Heart left ventricle (tissue), 16 donors: ENCODE results near the gene PDGFD. TPM values are rescaled to one million over a fixed set of nuclear protein-coding genes. Genes with fewer than 3 reads are reported as not detected.

ENCODE experiments used
- ATAC-seq, 4 donors: fragments of 200-7000 bp; cut with Tn5 transposase; one replicate each; pipeline ENCODE4 v1.9.1; 2020 to 2022; ENCODE audit warnings: moderate library complexity in 4 of 4, mild to moderate bottlenecking in 3 of 4, moderate number of reproducible peaks in 1 of 4
- DNase-seq, 5 donors: peaks; one replicate each; pipeline ENCODE4 v3.0.0-alpha.2; 2020
- H3K27ac ChIP-seq, 12 donors: fragments of 200-600 bp; sonication (generic) in 4 of 12; one replicate each; pipeline versions ENCODE4 v1.5.0 to v1.8.0; 2016 to 2022; ENCODE audit warnings: mild to moderate bottlenecking in 2 of 12
- H3K27me3 ChIP-seq, 9 donors: fragments of 200-600 bp; sonication (generic) in 2 of 9; one replicate each; pipeline versions ENCODE4 v1.5.1 to v1.8.0; 2016 to 2022; ENCODE audit warnings: mild to moderate bottlenecking in 3 of 9
- H3K36me3 ChIP-seq, 9 donors: fragments of 200-600 bp; sonication (generic) in 2 of 9; one replicate each; pipeline versions ENCODE4 v1.5.0 to v1.8.0; 2018 to 2022; ENCODE audit warnings: mild to moderate bottlenecking in 2 of 9
- H3K4me1 ChIP-seq, 12 donors: fragments of 200-600 bp; sonication (generic) in 4 of 12; one replicate each; pipeline versions ENCODE4 v1.5.0 to v1.8.0; 2016 to 2022; ENCODE audit warnings: mild to moderate bottlenecking in 3 of 12
- H3K4me3 ChIP-seq, 12 donors: fragments of 200-600 bp; sonication (generic) in 4 of 12; one replicate each; pipeline versions ENCODE4 v1.5.0 to v1.8.0; 2017 to 2022; ENCODE audit warnings: mild to moderate bottlenecking in 9 of 12, moderate library complexity in 4 of 12
- H3K9me3 ChIP-seq, 12 donors: fragments of 200-600 bp; sonication (generic) in 4 of 12; one replicate each; pipeline versions ENCODE4 v1.5.0 to v1.8.0; 2016 to 2022; ENCODE audit warnings: mild to moderate bottlenecking in 1 of 12
- CTCF ChIP-seq, 12 donors: fragments of 200-600 bp; sonication (generic) in 4 of 12; IDR thresholded peaks; one replicate each; pipeline versions ENCODE4 v1.5.0 to v1.8.0; 2018 to 2022; ENCODE audit warnings: antibody characterized with exemption in 12 of 12, mild to moderate bottlenecking in 5 of 12
- POLR2A ChIP-seq, 2 donors: fragments of 450-650 bp; IDR thresholded peaks; one replicate each; pipeline ENCODE4 v1.6.1; 2017; ENCODE audit warnings: antibody characterized with exemption in 2 of 2, mild to moderate bottlenecking in 2 of 2, moderate library complexity in 2 of 2
- WGBS, 4 donors: extraction: QIAGEN DNeasy Blood & Tissue Kit in 2 of 4; methylation state at CpG; one replicate each; pipeline versions ENCODE4 v1.1.5 to v1.1.7; 2013 to 2018; 5-methylcytosine and 5-hydroxymethylcytosine counted together
- intact Hi-C, 10 donors: fragments of 100-400 bp; cut with DNase I; formaldehyde crosslinking; loops; one replicate each; pipeline versions ENCODE4 v1.11.1 to v1.14.2; 2022
- polyA plus RNA-seq, 2 donors: library from polyadenylated mRNA; stranded (reverse); fragments of 200-250 nt; gene quantifications; one replicate each; pipeline ENCODE4 v1.2.3, GENCODE V29; 2013
- total RNA-seq, 9 donors: library from RNA; depleted of rRNA in 2 of 9; stranded (reverse); fragments of >200 nt in 2 of 9; fragmentation: NEBNext Ultra II Directional in 3 of 9; extraction: Animal tissue kit (Norgen Biotek cat#: 25700) in 3 of 9; gene quantifications; one replicate each; pipeline versions ENCODE4 v1.1.0 to v1.2.4, GENCODE V29; 2016 to 2023
- donor health status: ischemic (EF 13 %, LVEDD 7.1; RV severe dilation, severe dysfunction).
- donor health status: healthy with polysubstance abuse.
- donor health status: DM: no; HTN: yes; CAD: no.
- donor health status: DM: no; HTN: no; CAD: no.
- donor health status: ischemic (EF 25% LVEDD 6.9; RV normal size, moderate dysfunction).
- donor health status: ischemic (EF 25% LVEDD 5.7; RV mildly dilated, moderate dysfunction).
- donor health status: healthy.
- donor health status: DM: yes; HTN: yes; CAD: no.
- donor health status: ischemic (EF 35%, LVEDD 5.7; RV mildly dilated, moderate dysfunction).
- donor health status: nonischemic (EF 11% LVEDD 7.7; RV severe dilation, severe dysfunction).
- donor health status: DM: yes; HTN: yes; CAD: no.
- donor health status: PGD.
- donor health status: ischemic (EF 29% LVEDD 5.4; RV normal size, mild dysfunction).
- donor health status: nonischemic (EF 23%, LVEDD 6.1; RV moderate dilation, normal function).

Gene PDGFD
- total and polyA plus RNA-seq, 11 donors: 3.6 to 24.6 (median 15.3) TPM

GRCh38 chr11:103946793-103947545, 217.0 kb downstream of the PDGFD start:
- intact Hi-C loops: no loop called here
- Histone ChIP-seq H3K36me3 (no peaks in the 10 kb centered on the region), H3K27me3 (no peaks in the 10 kb centered on the region), H3K27ac (peak overlapping the region in 6 of 12 donors; percentile 6 to 30 (median 16)), H3K4me3 (no peak overlapping the region), H3K4me1 (peaks cover 0 to 12% (median 0%) of the 10 kb centered on the region in 12 donors), H3K9me3 (no peaks in the 10 kb centered on the region)
- ATAC-seq: peak in 1 of 4 donors; percentile 28
- TF ChIP-seq POLR2A (IDR thresholded peaks at IDR 0.05) (no peak), CTCF (IDR thresholded peaks at IDR 0.05) (no peak)
- no peak for DNase-seq
- 67 to 83% (median 75%) methylated on average over 3 of the region's 3 CpGs for WGBS, 4 donors

- Histone ChIP-seq H3K36me3 (peaks cover 0 to 4% (median 0%) of the 10 kb centered on the region in 9 donors), H3K4me3 (no peak overlapping the region), H3K27me3 (no peaks in the 10 kb centered on the region), H3K9me3 (no peaks in the 10 kb centered on the region), H3K27ac (no peak overlapping the region), H3K4me1 (peaks cover 0 to 10% (median 0%) of the 10 kb centered on the region in 12 donors)
- DNase-seq (no peak), ATAC-seq (no peak)
- TF ChIP-seq POLR2A (IDR thresholded peaks at IDR 0.05) (no peak), CTCF (IDR thresholded peaks at IDR 0.05) (no peak)
- WGBS, 4 donors: 95 to 97% (median 96%) methylated on average over 1 of the region's 1 CpG
- intact Hi-C loops: no loop called here
Observed at GRCh38 chr11:103944251-103944940, 219.6 kb downstream of the PDGFD start.

- no peak overlapping the region for H3K4me3 ChIP-seq
- TF ChIP-seq POLR2A (IDR thresholded peaks at IDR 0.05) (no peak), CTCF (IDR thresholded peaks at IDR 0.05) (no peak)
- no peaks in the 10 kb centered on the region for H3K27me3 ChIP-seq
- no peak overlapping the region for H3K27ac ChIP-seq
- ATAC-seq (no peak), DNase-seq (no peak)
- peaks cover 0 to 7% (median 0%) of the 10 kb centered on the region in 12 donors for H3K4me1 ChIP-seq
- intact Hi-C loops: no loop called here
- WGBS, 4 donors: 78 to 96% (median 83%) methylated on average over 1 of the region's 1 CpG
- peaks cover 0 to 4% (median 0%) of the 10 kb centered on the region in 9 donors for H3K36me3 ChIP-seq
- no peaks in the 10 kb centered on the region for H3K9me3 ChIP-seq
Observed at GRCh38 chr11:103942646-103943045, 221.3 kb downstream of the PDGFD start.

GRCh38 chr11:103940551-103940950, 223.4 kb downstream of the PDGFD start:
- no peaks in the 10 kb centered on the region for H3K27me3 ChIP-seq
- H3K9me3 ChIP-seq: no peaks in the 10 kb centered on the region
- no peak overlapping the region for H3K4me3 ChIP-seq
- DNase-seq (no peak), ATAC-seq (no peak)
- H3K36me3 ChIP-seq: peaks cover 0 to 4% (median 0%) of the 10 kb centered on the region in 9 donors
- H3K27ac ChIP-seq: no peak overlapping the region
- intact Hi-C loops: no loop called here
- H3K4me1 ChIP-seq: no peaks in the 10 kb centered on the region
- WGBS, 4 donors: 53 to 66% (median 61%) methylated on average over 2 of the region's 2 CpGs
- TF ChIP-seq CTCF (IDR thresholded peaks at IDR 0.05): no peak
- no peak for TF ChIP-seq POLR2A (IDR thresholded peaks at IDR 0.05)
